NCI-H2227 (cell line): ENCODE data around the gene DOK4.
A peak's percentile ranks its signal among the peaks of the same experiment; 100 is the strongest.
"Not testable (repeated sequence)": the region's sequence is repeated elsewhere in the genome, so short reads cannot be mapped to it uniquely, and the experiment has no call there.

Source experiments
- DNase-seq: peaks from one replicate; lab custom pipeline; 2025; ENCODE audit not compliant: unreplicated experiment; lab: John Stamatoyannopoulos, UW

Gene DOK4

GRCh38 chr16:57452021-57452420 is 34.3 kb downstream of the DOK4 start:
- DNase-seq: no peak

GRCh38 chr16:57447186-57447962 is 38.9 kb downstream of the DOK4 start, which contains the start of the genes CIAPIN1 and COQ9:
TSS of gene CIAPIN1 (minus strand) at chr16:57447385. CDS start at chr16:57440928, 6,457 bp downstream.
TSS of gene COQ9 (plus strand) at chr16:57447479. CDS start at chr16:57447506, 27 bp downstream.
- peak; percentile 95 for DNase-seq

- peak; percentile 46 for DNase-seq
Measured at GRCh38 chr16:57446531-57447185, 39.6 kb downstream of the DOK4 start.

- no peak for DNase-seq
Measured at GRCh38 chr16:57445510-57445909, 40.8 kb downstream of the DOK4 start.

GRCh38 chr16:57444711-57445110 is 41.6 kb downstream of the DOK4 start:
- DNase-seq: no peak

- DNase-seq: not testable (repeated sequence)
Measured at GRCh38 chr16:57440551-57440950, 45.7 kb downstream of the DOK4 start.

- DNase-seq: not testable (repeated sequence)
Measured at GRCh38 chr16:57439947-57440346, 46.3 kb downstream of the DOK4 start.

- no peak for DNase-seq
Measured at GRCh38 chr16:57435838-57436237, 50.5 kb downstream of the DOK4 start.

GRCh38 chr16:57434003-57434402 is 52.3 kb downstream of the DOK4 start:
- DNase-seq: no peak

- DNase-seq: no peak
Measured at GRCh38 chr16:57432989-57433388, 53.3 kb downstream of the DOK4 start.

GRCh38 chr16:57432505-57432904 is 53.8 kb downstream of the DOK4 start:
- no peak for DNase-seq

GRCh38 chr16:57430955-57431354 is 55.3 kb downstream of the DOK4 start:
- DNase-seq: no peak

- no peak for DNase-seq
Measured at GRCh38 chr16:57427824-57428223, 58.5 kb downstream of the DOK4 start.

GRCh38 chr16:57427307-57427706 is 59.0 kb downstream of the DOK4 start:
- DNase-seq: no peak

- DNase-seq: no peak
Measured at GRCh38 chr16:57426356-57426755, 59.9 kb downstream of the DOK4 start.

- no peak for DNase-seq
Measured at GRCh38 chr16:57424583-57424982, 61.7 kb downstream of the DOK4 start.

- no peak for DNase-seq
Measured at GRCh38 chr16:57423152-57423551, 63.1 kb downstream of the DOK4 start.

GRCh38 chr16:57422026-57422944 is 64.0 kb downstream of the DOK4 start:
- DNase-seq: peak; percentile 78
